K562 (cell line): Measurements from ENCODE around the gene STX1B. TPM values are rescaled to one million over a fixed set of nuclear protein-coding genes. Genes with fewer than 3 reads are reported as not detected.
"Not testable (repeated sequence)": the region's sequence is repeated elsewhere in the genome, so short reads cannot be mapped to it uniquely, and the experiment has no call there.

ENCODE experiments used
- ATAC-seq: fragments of 200-7000 bp; cut with Tn5 transposase; 3 replicates; pipeline ENCODE4 v1.9.1; 2020; ENCODE audit warnings: moderate library complexity
- BruUV-seq: library from RNA; stranded (reverse); fragments of 400-500 nt; replicated peaks from 2 replicates; lab custom pipeline; 2021; lab: Mats Ljungman, UMichigan
- CTCF ChIA-PET: fragments of 300-600 bp; formaldehyde crosslinking; extraction: SDS; loops from one replicate; lab custom pipeline; 2021; ENCODE audit warnings: low intra/inter-chr PET ratio; lab: Yijun Ruan, JAX
- POLR2A ChIA-PET: fragments of 300-600, 350-650 bp; sonication (Branson Sonifier 250); formaldehyde crosslinking; extraction: SDS; loops from one replicate; lab custom pipeline; 2021; ENCODE audit warnings: antibody characterized with exemption, inconsistent platforms; lab: Yijun Ruan, JAX
- DNase-seq, 4 experiments: peaks; one replicate each; pipeline versions ENCODE4 v3.0.0 to v3.0.0-alpha.2; 2011 to 2018; ENCODE audit warnings: low spot score in 3 of 4, mixed read lengths in 3 of 4; ENCODE audit errors: extremely low read depth in 1 of 4
- FAIRE-seq: peaks from 2 replicates; lab custom pipeline; 2011; peaks lifted over from hg19 to GRCh38; lab: Jason Lieb, UNC
- H2AFZ ChIP-seq: 2 replicates; pipeline ENCODE4 v1.6.0; 2011; ENCODE audit warnings: low read depth, low read length, control low read depth, inconsistent platforms
- H3K27ac ChIP-seq: fragments of 200-600 bp; 3 replicates; pipeline ENCODE4 v1.8.0; 2011; ENCODE audit warnings: low read depth, mild to moderate bottlenecking, control low read depth, inconsistent platforms, low read length, moderate library complexity, mixed read lengths; ENCODE audit errors: extremely low read depth
- H3K27me3 ChIP-seq, 2 experiments: fragments of 300-600 bp in 1 of 2; 2 replicates in 1 of 2; 3 replicates in 1 of 2; pipeline versions ENCODE4 v1.6.0 to v1.8.0; 2011; ENCODE audit warnings: inconsistent platforms in 2 of 2, low read length in 2 of 2, mild to moderate bottlenecking in 1 of 2, mixed read lengths in 1 of 2, moderate library complexity in 1 of 2; ENCODE audit not compliant: control insufficient read depth in 2 of 2, insufficient read depth in 2 of 2
- H3K36me3 ChIP-seq: fragments of 300-600 bp; 3 replicates; pipeline ENCODE4 v1.8.0; 2011; ENCODE audit warnings: mild to moderate bottlenecking, low read length, inconsistent platforms; ENCODE audit not compliant: control insufficient read depth, insufficient read depth
- H3K4me1 ChIP-seq, 2 experiments: fragments of 200-600 bp in 1 of 2; replicated peaks in 1 of 2; 2 replicates in 1 of 2; 3 replicates in 1 of 2; pipeline versions ENCODE4 v1.5.1 to v1.8.0; 2011; ENCODE audit warnings: inconsistent platforms in 2 of 2, low read length in 2 of 2, mild to moderate bottlenecking in 1 of 2, mixed read lengths in 1 of 2, moderate library complexity in 1 of 2; ENCODE audit not compliant: control insufficient read depth in 2 of 2, insufficient read depth in 2 of 2
- H3K4me2 ChIP-seq: 2 replicates; pipeline ENCODE4 v1.6.1; 2011; ENCODE audit warnings: low read length, control low read depth, inconsistent platforms, mixed read lengths; ENCODE audit not compliant: insufficient read depth
- H3K4me3 ChIP-seq: fragments of 200-600 bp; sonication (generic), shearing (Covaris generic); 2 replicates; pipeline ENCODE4 v1.5.1; 2016; ENCODE audit warnings: control low read depth, inconsistent platforms
- H3K79me2 ChIP-seq: fragments of 200-600 bp; 3 replicates; pipeline ENCODE4 v1.8.0; 2011; ENCODE audit warnings: low read length, inconsistent platforms; ENCODE audit not compliant: control insufficient read depth, insufficient read depth
- H3K9ac ChIP-seq, 2 experiments: 2 replicates each; pipeline versions ENCODE4 v1.6.0 to v1.6.1; 2011; ENCODE audit warnings: low read depth in 2 of 2, low read length in 2 of 2, control low read depth in 1 of 2, inconsistent platforms in 1 of 2, mild to moderate bottlenecking in 1 of 2, mixed read lengths in 1 of 2; ENCODE audit not compliant: insufficient read depth in 1 of 2
- H3K9me1 ChIP-seq: one replicate; pipeline ENCODE4 v1.6.0; 2011; ENCODE audit warnings: inconsistent platforms, mild to moderate bottlenecking, low read length, moderate library complexity; ENCODE audit not compliant: control insufficient read depth, insufficient read depth
- H3K9me3 ChIP-seq: replicated peaks from 2 replicates; pipeline ENCODE4 v1.5.1; 2011; ENCODE audit warnings: low read depth, low read length, inconsistent platforms; ENCODE audit not compliant: control insufficient read depth, insufficient read depth
- H4K20me1 ChIP-seq: replicated peaks from 2 replicates; pipeline ENCODE4 v1.6.1; 2011; ENCODE audit warnings: low read length, inconsistent platforms, mixed read lengths; ENCODE audit not compliant: control insufficient read depth, insufficient read depth
- ZNF121 ChIP-seq: sonication (generic); formaldehyde crosslinking; conservative IDR thresholded peaks from 2 replicates; pipeline ENCODE4 v1.8.0; 2022; ENCODE audit warnings: missing genetic modification reagents
- WGBS: fragments of 100-300 bp; shearing (Covaris generic); methylation state at CpG from one replicate; pipeline ENCODE4 v1.1.6; 2016; ENCODE audit warnings: low coverage, mixed read lengths; ENCODE audit not compliant: insufficient coverage; ENCODE audit errors: missing lambda C conversion rate; 5-methylcytosine and 5-hydroxymethylcytosine counted together
- in situ Hi-C: fragments of 300-500 bp; cut with MboI; formaldehyde crosslinking; loops from 4 replicates; pipeline ENCODE4 v1.15.0; 2018; ENCODE audit warnings: inconsistent platforms, mixed read lengths
- intact Hi-C: fragments of 100-400 bp; cut with micrococcal nuclease; formaldehyde crosslinking; loops from 2 replicates; pipeline ENCODE4 v1.14.2; 2022
- polyA plus RNA-seq, 8 experiments: library from polyadenylated mRNA; depleted of rRNA in 4 of 8; stranded (reverse) in 5 of 8; unstranded in 3 of 8; fragments of >200 nt; fragmentation: Nextera tagmentation in 2 of 8; fragmentation: Illumina TruSeq in 1 of 8; extraction: Ambion mirVana in 2 of 8; extraction: Trizol in 1 of 8; gene quantifications; 2 replicates each; pipeline versions ENCODE4 v1.2.1 to v1.2.3, GENCODE V29; 2011 to 2014; ENCODE audit warnings: inconsistent platforms in 1 of 8, missing spikeins in 1 of 8
- total RNA-seq, 7 experiments: library from RNA; depleted of rRNA in 6 of 7; stranded (reverse); fragments of >200 nt in 6 of 7; fragmentation: Illumina TruSeq in 2 of 7; extraction: Trizol in 2 of 7; gene quantifications; 2 replicates each; pipeline versions ENCODE4 v1.2.1 to v1.2.3, GENCODE V29; 2011 to 2021; ENCODE audit warnings: low replicate concordance in 1 of 7
- TF ChIP-seq, protein P1 (sequence below): IDR thresholded peaks from 2 replicates; pipeline ENCODE4 v1.6.1; 2016; ENCODE audit warnings: missing genetic modification characterization, missing compliant biosample characterization

The STX1B gene
- total and polyA plus RNA-seq, 9 of the 15 experiments (the other 6 are each of a cell fraction or from before 2014, with no cell fraction given) = 0.07 to 2.5 (median 0.86) TPM

- peaks cover 13 to 23% of the 10 kb centered on the region in 2 experiments; a peak in 4 of 5 replicates for H3K27me3 ChIP-seq
- peak; percentile 60 for TF ChIP-seq ZNF121 (CRISPR knock-in tag)
- TF ChIP-seq, protein P1, sequence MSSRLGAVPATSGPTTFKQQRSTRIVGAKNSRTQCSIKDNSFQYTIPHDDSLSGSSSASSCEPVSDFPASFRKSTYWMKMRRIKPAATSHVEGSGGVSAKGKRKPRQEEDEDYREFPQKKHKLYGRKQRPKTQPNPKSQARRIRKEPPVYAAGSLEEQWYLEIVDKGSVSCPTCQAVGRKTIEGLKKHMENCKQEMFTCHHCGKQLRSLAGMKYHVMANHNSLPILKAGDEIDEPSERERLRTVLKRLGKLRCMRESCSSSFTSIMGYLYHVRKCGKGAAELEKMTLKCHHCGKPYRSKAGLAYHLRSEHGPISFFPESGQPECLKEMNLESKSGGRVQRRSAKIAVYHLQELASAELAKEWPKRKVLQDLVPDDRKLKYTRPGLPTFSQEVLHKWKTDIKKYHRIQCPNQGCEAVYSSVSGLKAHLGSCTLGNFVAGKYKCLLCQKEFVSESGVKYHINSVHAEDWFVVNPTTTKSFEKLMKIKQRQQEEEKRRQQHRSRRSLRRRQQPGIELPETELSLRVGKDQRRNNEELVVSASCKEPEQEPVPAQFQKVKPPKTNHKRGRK (tag) = peak; percentile 60; the same call in 1 of the 2 replicates
Measured at GRCh38 chr16:31013292-31013691, 2.9 kb upstream of the STX1B start.

GRCh38 chr16:31011815-31012214, 1.4 kb upstream of the STX1B start:
- intact Hi-C loops, H4K20me1 ChIP-seq, in situ Hi-C loops, H2AFZ ChIP-seq, H3K79me2 ChIP-seq: not testable (repeated sequence)
- POLR2A ChIA-PET = interaction anchor here (0.9 to 1.2 kb wide), 2 partner anchors 11 to 13 kb away, joined by 3 to 9 read pairs; no protein-coding TSS in a partner anchor
- 28% methylated on average over 7 of the region's 7 CpGs for WGBS
- peak; percentile 71; the same call in 1 of the 2 replicates for TF ChIP-seq ZNF121 (CRISPR knock-in tag)
- TF ChIP-seq, all 486 proteins: peak for 1; not testable (repeated sequence) for 485
- H3K36me3 ChIP-seq, BruUV-seq, CTCF ChIA-PET, DNase-seq, FAIRE-seq, H3K4me2 ChIP-seq, H3K9me1 ChIP-seq, H3K4me3 ChIP-seq, H3K9me3 ChIP-seq, ATAC-seq, H3K9ac ChIP-seq, H3K27ac ChIP-seq: not testable (repeated sequence)
- peaks cover 13 to 23% of the 10 kb centered on the region in 2 experiments; a peak in 4 of 5 replicates for H3K27me3 ChIP-seq
- H3K4me1 ChIP-seq = peaks cover 0 to 12% of the 10 kb centered on the region in 2 experiments; a peak in 2 of 5 replicates

More at GRCh38 chr16:31013292-31013691, 2.9 kb upstream of the STX1B start:
- H3K79me2 ChIP-seq, DNase-seq, H3K9me1 ChIP-seq, H3K9me3 ChIP-seq, H2AFZ ChIP-seq, H3K4me2 ChIP-seq, BruUV-seq, H3K4me3 ChIP-seq, CTCF ChIA-PET, H3K27ac ChIP-seq, intact Hi-C loops, H3K9ac ChIP-seq, ATAC-seq, H4K20me1 ChIP-seq, FAIRE-seq, in situ Hi-C loops, H3K36me3 ChIP-seq: not testable (repeated sequence)
- POLR2A ChIA-PET = interaction anchor here (0.6 kb wide), 1 partner anchor 17 kb away, joined by 3 read pairs; no protein-coding TSS in a partner anchor
- peaks cover 6 to 12% of the 10 kb centered on the region in 2 experiments; a peak in 4 of 5 replicates for H3K4me1 ChIP-seq
